MCF 10A (cell line): Measurements from ENCODE around the gene CCDC141. TPM values are rescaled to one million over a fixed set of nuclear protein-coding genes. Genes with fewer than 3 reads are reported as not detected.
"Not testable (repeated sequence)": the region's sequence is repeated elsewhere in the genome, so short reads cannot be mapped to it uniquely, and the experiment has no call there.

Experiments
- BruUV-seq: library from RNA; stranded (reverse); fragments of 400-500 nt; replicated peaks from 2 replicates; lab custom pipeline; 2021; lab: Mats Ljungman, UMichigan
- CTCF ChIA-PET: fragments of 300-600 bp; sonication (Branson Sonifier 250); formaldehyde crosslinking; extraction: SDS; loops from one replicate; lab custom pipeline; 2021; ENCODE audit warnings: antibody characterized with exemption, inconsistent platforms; lab: Yijun Ruan, JAX
- POLR2A ChIA-PET: fragments of 300-600, 350-650 bp; sonication (Branson Sonifier 250); formaldehyde crosslinking; extraction: SDS; loops from one replicate; lab custom pipeline; 2020; ENCODE audit warnings: antibody characterized with exemption, inconsistent platforms; lab: Yijun Ruan, JAX
- DNase-seq: peaks from one replicate; pipeline ENCODE4 v3.0.0-alpha.2; 2018; ENCODE audit not compliant: unreplicated experiment
- H3K27ac Mint-ChIP-seq: one replicate; pipeline ENCODE4 v1.8.0; 2022; ENCODE audit warnings: mild to moderate bottlenecking, low read depth, mixed read lengths; ENCODE audit not compliant: unreplicated experiment
- H3K27me3 Mint-ChIP-seq: one replicate; pipeline ENCODE4 v1.8.0; 2022; ENCODE audit warnings: mixed read lengths; ENCODE audit not compliant: insufficient read depth, unreplicated experiment
- H3K36me3 Mint-ChIP-seq: one replicate; pipeline ENCODE4 v1.8.0; 2022; ENCODE audit warnings: mild to moderate bottlenecking, moderate library complexity, mixed read lengths; ENCODE audit not compliant: insufficient read depth, unreplicated experiment
- H3K4me1 Mint-ChIP-seq: one replicate; pipeline ENCODE4 v1.8.0; 2022; ENCODE audit warnings: mixed read lengths; ENCODE audit not compliant: insufficient read depth, unreplicated experiment
- H3K4me3 Mint-ChIP-seq: one replicate; pipeline ENCODE4 v1.8.0; 2022; ENCODE audit warnings: mild to moderate bottlenecking, moderate library complexity, mixed read lengths; ENCODE audit not compliant: unreplicated experiment
- H3K9me3 Mint-ChIP-seq: one replicate; pipeline ENCODE4 v1.8.0; 2022; ENCODE audit warnings: mixed read lengths; ENCODE audit not compliant: unreplicated experiment
- intact Hi-C: fragments of 100-400 bp; cut with micrococcal nuclease; formaldehyde crosslinking; loops from 2 replicates; pipeline ENCODE4 v1.14.1; 2022
- total RNA-seq: library from RNA; stranded (reverse); gene quantifications from 2 replicates; pipeline ENCODE4 v1.2.3, GENCODE V29; 2022
- TF ChIP-seq, protein P1 (sequence below): fragments of 200-600 bp; IDR thresholded peaks from one replicate; pipeline ENCODE4 v1.8.0; 2022; ENCODE audit warnings: antibody characterized with exemption, mild to moderate bottlenecking; ENCODE audit not compliant: unreplicated experiment

CCDC141 gene
- total RNA-seq, 1 experiment from 2014 or later: not detected

- no peak for DNase-seq
These were observed 30.7 kb downstream of the CCDC141 start for GRCh38 chr2:179019260-179019659.

GRCh38 chr2:179017773-179018357 is 32.1 kb downstream of the CCDC141 start:
- H3K9me3 Mint-ChIP-seq: no peaks in the 10 kb centered on the region

More at GRCh38 chr2:179019260-179019659, 30.7 kb downstream of the CCDC141 start:
- no TSS peak for BruUV-seq
- Mint-ChIP-seq H3K9me3 (no peaks in the 10 kb centered on the region), H3K27ac (no peak overlapping the region), H3K4me1 (no peaks in the 10 kb centered on the region), H3K4me3 (no peak overlapping the region), H3K27me3 (no peaks in the 10 kb centered on the region), H3K36me3 (no peaks in the 10 kb centered on the region)
- intact Hi-C loops: no loop called here
- ChIA-PET CTCF (interaction anchor here (0.7 to 1.2 kb wide), 5 partner anchors 16 to 462 kb away, joined by 3 to 4 read pairs (median 3); no protein-coding TSS in a partner anchor), POLR2A (interaction anchor here (0.7 kb wide), 1 partner anchor 40 kb away, joined by 4 read pairs; no protein-coding TSS in a partner anchor)
- TF ChIP-seq, protein P1, sequence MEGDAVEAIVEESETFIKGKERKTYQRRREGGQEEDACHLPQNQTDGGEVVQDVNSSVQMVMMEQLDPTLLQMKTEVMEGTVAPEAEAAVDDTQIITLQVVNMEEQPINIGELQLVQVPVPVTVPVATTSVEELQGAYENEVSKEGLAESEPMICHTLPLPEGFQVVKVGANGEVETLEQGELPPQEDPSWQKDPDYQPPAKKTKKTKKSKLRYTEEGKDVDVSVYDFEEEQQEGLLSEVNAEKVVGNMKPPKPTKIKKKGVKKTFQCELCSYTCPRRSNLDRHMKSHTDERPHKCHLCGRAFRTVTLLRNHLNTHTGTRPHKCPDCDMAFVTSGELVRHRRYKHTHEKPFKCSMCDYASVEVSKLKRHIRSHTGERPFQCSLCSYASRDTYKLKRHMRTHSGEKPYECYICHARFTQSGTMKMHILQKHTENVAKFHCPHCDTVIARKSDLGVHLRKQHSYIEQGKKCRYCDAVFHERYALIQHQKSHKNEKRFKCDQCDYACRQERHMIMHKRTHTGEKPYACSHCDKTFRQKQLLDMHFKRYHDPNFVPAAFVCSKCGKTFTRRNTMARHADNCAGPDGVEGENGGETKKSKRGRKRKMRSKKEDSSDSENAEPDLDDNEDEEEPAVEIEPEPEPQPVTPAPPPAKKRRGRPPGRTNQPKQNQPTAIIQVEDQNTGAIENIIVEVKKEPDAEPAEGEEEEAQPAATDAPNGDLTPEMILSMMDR: no peak

DNA sequence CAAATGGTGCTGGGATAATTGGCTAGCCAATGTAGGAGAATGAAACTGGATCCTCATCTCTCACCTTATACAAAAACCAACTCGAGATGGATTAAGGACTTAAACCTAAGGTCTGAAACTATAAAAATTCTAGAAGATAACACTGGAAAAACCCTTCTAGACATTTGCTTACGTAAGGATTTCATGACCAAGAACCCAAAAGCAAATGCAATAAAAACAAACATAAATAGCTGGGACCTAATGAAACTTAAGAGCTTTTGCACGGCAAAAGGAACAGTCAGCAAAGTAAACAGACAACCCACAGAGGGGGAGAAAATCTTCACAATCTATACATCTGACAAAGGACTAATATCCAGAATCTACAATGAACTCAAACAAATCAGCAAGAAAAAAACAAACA is 35.7 kb downstream of the CCDC141 start:
- H3K36me3 Mint-ChIP-seq, H3K27me3 Mint-ChIP-seq, CTCF ChIA-PET, H3K4me3 Mint-ChIP-seq, H3K9me3 Mint-ChIP-seq, BruUV-seq, intact Hi-C loops, H3K27ac Mint-ChIP-seq, H3K4me1 Mint-ChIP-seq, DNase-seq: not testable (repeated sequence)
- POLR2A ChIA-PET: interaction anchor here (0.7 kb wide), 1 partner anchor 147 kb away, joined by 3 read pairs; no protein-coding TSS in a partner anchor

More at GRCh38 chr2:179017773-179018357, 32.1 kb downstream of the CCDC141 start:
- TF ChIP-seq, protein P1: no peak
- Mint-ChIP-seq H3K4me3 (no peak overlapping the region), H3K4me1 (no peaks in the 10 kb centered on the region), H3K27me3 (no peaks in the 10 kb centered on the region), H3K27ac (no peak overlapping the region), H3K36me3 (no peaks in the 10 kb centered on the region)
- CTCF ChIA-PET: interaction anchor here (0.7 kb wide), 1 partner anchor 532 kb away, joined by 3 read pairs; no protein-coding TSS in a partner anchor
- POLR2A ChIA-PET: no interaction called here
- intact Hi-C loops: no loop called here
- no peak for DNase-seq
- BruUV-seq: no TSS peak

DNA sequence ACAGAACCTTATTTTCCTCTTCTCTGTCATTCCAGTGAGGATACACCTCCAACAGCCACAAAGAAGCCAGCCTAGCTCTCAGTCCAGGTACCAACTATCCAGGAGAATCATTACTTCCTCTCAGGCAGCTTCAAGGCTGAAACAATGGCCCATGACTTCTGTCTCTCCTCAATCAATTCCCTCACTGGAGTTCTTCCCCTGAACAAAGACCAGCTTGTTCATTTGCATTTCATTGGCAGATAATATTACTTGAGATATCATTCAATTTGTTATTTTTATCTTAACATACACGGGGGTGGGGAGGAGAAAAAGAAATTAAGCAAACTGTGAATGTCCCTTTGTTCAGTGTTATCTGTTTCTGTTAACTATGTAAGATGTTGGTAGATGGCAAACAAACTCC is 44.0 kb downstream of the CCDC141 start:
- Mint-ChIP-seq H3K27me3 (no peaks in the 10 kb centered on the region), H3K9me3 (no peaks in the 10 kb centered on the region), H3K36me3 (no peaks in the 10 kb centered on the region), H3K4me1 (no peaks in the 10 kb centered on the region), H3K4me3 (no peak overlapping the region), H3K27ac (no peak overlapping the region)
- TF ChIP-seq, protein P1: no peak
- intact Hi-C loops: no loop called here
- no TSS peak for BruUV-seq
- DNase-seq: no peak
- POLR2A ChIA-PET: no interaction called here
- CTCF ChIA-PET: interaction anchor here (1.4 kb wide), 1 partner anchor 14 kb away, joined by 3 read pairs; no protein-coding TSS in a partner anchor
